GM23338 (cell line): ENCODE measurements around the gene RIC1. TPM values are rescaled to one million over a fixed set of nuclear protein-coding genes. Genes with fewer than 3 reads are reported as not detected.

Source experiments
- ATAC-seq: fragments of 200-7000 bp; cut with Tn5 transposase; 3 replicates; pipeline ENCODE4 v1.9.1; 2020
- DNase-seq: peaks from one replicate; pipeline ENCODE4 v3.0.0-alpha.2; 2015; ENCODE audit warnings: low spot score
- H2AFZ ChIP-seq: fragments of 200-600 bp; sonication (generic); 2 replicates; pipeline ENCODE4 v1.8.0; 2016; ENCODE audit warnings: antibody characterized with exemption, mild to moderate bottlenecking, moderate library complexity
- H3F3A ChIP-seq: fragments of 200-600 bp; sonication (generic); replicated peaks from 2 replicates; pipeline ENCODE4 v1.8.0; 2017; ENCODE audit warnings: antibody characterized with exemption, mixed run types, low read depth
- H3K27ac ChIP-seq: fragments of 200-600 bp; sonication (generic); 2 replicates; pipeline ENCODE4 v1.6.1; 2016; ENCODE audit warnings: low read depth
- H3K27me3 ChIP-seq: fragments of 200-600 bp; sonication (generic); 2 replicates; pipeline ENCODE4 v1.8.0; 2016; ENCODE audit warnings: mild to moderate bottlenecking, mixed run types, moderate library complexity; ENCODE audit not compliant: insufficient read depth
- H3K36me3 ChIP-seq: fragments of 200-600 bp; sonication (generic); 2 replicates; pipeline ENCODE4 v1.8.0; 2016; ENCODE audit warnings: mild to moderate bottlenecking; ENCODE audit not compliant: insufficient read depth
- H3K4me1 ChIP-seq: fragments of 200-600 bp; sonication (generic); 2 replicates; pipeline ENCODE4 v1.8.0; 2016; ENCODE audit warnings: mild to moderate bottlenecking, moderate library complexity; ENCODE audit not compliant: insufficient read depth
- H3K4me2 ChIP-seq: fragments of 200-600 bp; sonication (generic); 2 replicates; pipeline ENCODE4 v1.7.1; 2017; ENCODE audit warnings: mixed run types
- H3K4me3 ChIP-seq: fragments of 200-600 bp; sonication (generic); 2 replicates; pipeline ENCODE4 v1.6.1; 2016; ENCODE audit warnings: mixed run types
- H3K79me2 ChIP-seq: fragments of 200-600 bp; sonication (generic); replicated peaks from 2 replicates; pipeline ENCODE4 v1.8.0; 2017; ENCODE audit warnings: mild to moderate bottlenecking; ENCODE audit not compliant: insufficient read depth
- H3K9me2 ChIP-seq: fragments of 200-600 bp; sonication (generic); 2 replicates; pipeline ENCODE4 v1.8.0; 2017; ENCODE audit not compliant: insufficient read depth
- H4K20me1 ChIP-seq: fragments of 200-600 bp; sonication (generic); replicated peaks from 2 replicates; pipeline ENCODE4 v1.8.0; 2017; ENCODE audit warnings: mild to moderate bottlenecking; ENCODE audit not compliant: insufficient read depth
- H3K27ac Mint-ChIP-seq: 2 replicates; pipeline ENCODE4 v1.8.0; 2020; ENCODE audit warnings: inconsistent platforms, mild to moderate bottlenecking, moderate library complexity, mixed read lengths
- H3K27me3 Mint-ChIP-seq: 3 replicates; pipeline ENCODE4 v1.8.0; 2022; ENCODE audit warnings: low read depth, mild to moderate bottlenecking, moderate library complexity, mixed read lengths, inconsistent platforms; ENCODE audit not compliant: insufficient read depth, poor library complexity
- H3K36me3 Mint-ChIP-seq: 3 replicates; pipeline ENCODE4 v1.8.0; 2021; ENCODE audit warnings: low read depth, mild to moderate bottlenecking, inconsistent platforms, moderate library complexity, mixed read lengths
- H3K4me1 Mint-ChIP-seq: 3 replicates; pipeline ENCODE4 v1.8.0; 2020; ENCODE audit warnings: mild to moderate bottlenecking, inconsistent platforms, mixed read lengths
- H3K4me3 Mint-ChIP-seq: 3 replicates; pipeline ENCODE4 v1.8.0; 2021; ENCODE audit warnings: moderate library complexity, mild to moderate bottlenecking, inconsistent platforms, mixed read lengths
- H3K9me3 Mint-ChIP-seq: 3 replicates; pipeline ENCODE4 v1.8.0; 2020; ENCODE audit warnings: moderate library complexity, mild to moderate bottlenecking, inconsistent platforms, mixed read lengths
- CREB1 ChIP-seq: fragments of 250-450 bp; sonication (Bioruptor Pico); IDR thresholded peaks from 2 replicates; pipeline ENCODE4 v1.5.0; 2020; ENCODE audit warnings: low read depth, mild to moderate bottlenecking, moderate library complexity
- EZH2 ChIP-seq: fragments of 200-600 bp; sonication (generic); IDR thresholded peaks from one replicate; pipeline ENCODE4 v1.8.0; 2017; ENCODE audit warnings: antibody characterized with exemption, mild to moderate bottlenecking, low read depth; ENCODE audit not compliant: unreplicated experiment
- EZH2phosphoT487 ChIP-seq: fragments of 200-600 bp; sonication (generic); IDR thresholded peaks from one replicate; pipeline ENCODE4 v1.8.1; 2018; ENCODE audit warnings: antibody characterized with exemption; ENCODE audit not compliant: unreplicated experiment
- JUNB ChIP-seq: IDR thresholded peaks from one replicate; pipeline ENCODE4 v1.6.1; 2016; ENCODE audit warnings: antibody characterized with exemption; ENCODE audit not compliant: unreplicated experiment
- NANOG ChIP-seq: IDR thresholded peaks from 2 replicates; pipeline ENCODE4 v1.6.1; 2016; ENCODE audit warnings: antibody characterized with exemption, borderline replicate concordance
- polyA plus RNA-seq: library from polyadenylated mRNA; unstranded; fragments of >200 nt; fragmentation: Nextera tagmentation; extraction: Ambion mirVana; gene quantifications from 2 replicates; pipeline ENCODE4 v1.2.1, GENCODE V29; 2016
- total RNA-seq: library from RNA; depleted of rRNA; stranded (reverse); fragments of >200 nt; shearing (Covaris generic); gene quantifications from 2 replicates; pipeline ENCODE4 v1.2.3, GENCODE V29; 2014
- TF ChIP-seq, protein P1 (sequence below): fragments of 250-450 bp; sonication (Bioruptor Pico); IDR thresholded peaks from 2 replicates; pipeline ENCODE4 v1.5.0; 2020; ENCODE audit warnings: mild to moderate bottlenecking, moderate library complexity
- TF ChIP-seq, protein P2 (sequence below): IDR thresholded peaks from 2 replicates; pipeline ENCODE4 v1.6.1; 2016; ENCODE audit warnings: antibody characterized with exemption

Gene RIC1
- total and polyA plus RNA-seq, 2 experiments from 2014 or later: 7.8 to 34.9 TPM

DNA sequence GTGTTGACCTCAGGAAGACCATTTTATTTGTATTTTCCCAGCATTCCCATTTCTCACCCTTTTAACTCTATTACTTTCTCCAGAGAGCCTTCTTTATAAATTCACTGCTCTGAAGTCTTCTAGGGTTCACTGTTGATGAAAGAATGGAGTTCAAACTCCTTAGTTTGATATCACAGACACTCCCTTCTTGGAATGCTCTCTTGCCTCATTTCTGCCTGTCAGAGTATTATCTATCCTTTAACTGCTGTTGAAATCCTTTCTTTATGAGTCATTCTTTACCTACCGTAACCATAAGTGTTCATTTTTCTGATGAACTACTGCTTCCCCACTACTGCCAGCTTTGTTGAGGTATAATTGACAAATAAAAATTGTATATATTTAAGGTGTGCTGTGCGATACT lies 4.3 kb downstream of the RIC1 start (continued):
- TF ChIP-seq, protein P1, sequence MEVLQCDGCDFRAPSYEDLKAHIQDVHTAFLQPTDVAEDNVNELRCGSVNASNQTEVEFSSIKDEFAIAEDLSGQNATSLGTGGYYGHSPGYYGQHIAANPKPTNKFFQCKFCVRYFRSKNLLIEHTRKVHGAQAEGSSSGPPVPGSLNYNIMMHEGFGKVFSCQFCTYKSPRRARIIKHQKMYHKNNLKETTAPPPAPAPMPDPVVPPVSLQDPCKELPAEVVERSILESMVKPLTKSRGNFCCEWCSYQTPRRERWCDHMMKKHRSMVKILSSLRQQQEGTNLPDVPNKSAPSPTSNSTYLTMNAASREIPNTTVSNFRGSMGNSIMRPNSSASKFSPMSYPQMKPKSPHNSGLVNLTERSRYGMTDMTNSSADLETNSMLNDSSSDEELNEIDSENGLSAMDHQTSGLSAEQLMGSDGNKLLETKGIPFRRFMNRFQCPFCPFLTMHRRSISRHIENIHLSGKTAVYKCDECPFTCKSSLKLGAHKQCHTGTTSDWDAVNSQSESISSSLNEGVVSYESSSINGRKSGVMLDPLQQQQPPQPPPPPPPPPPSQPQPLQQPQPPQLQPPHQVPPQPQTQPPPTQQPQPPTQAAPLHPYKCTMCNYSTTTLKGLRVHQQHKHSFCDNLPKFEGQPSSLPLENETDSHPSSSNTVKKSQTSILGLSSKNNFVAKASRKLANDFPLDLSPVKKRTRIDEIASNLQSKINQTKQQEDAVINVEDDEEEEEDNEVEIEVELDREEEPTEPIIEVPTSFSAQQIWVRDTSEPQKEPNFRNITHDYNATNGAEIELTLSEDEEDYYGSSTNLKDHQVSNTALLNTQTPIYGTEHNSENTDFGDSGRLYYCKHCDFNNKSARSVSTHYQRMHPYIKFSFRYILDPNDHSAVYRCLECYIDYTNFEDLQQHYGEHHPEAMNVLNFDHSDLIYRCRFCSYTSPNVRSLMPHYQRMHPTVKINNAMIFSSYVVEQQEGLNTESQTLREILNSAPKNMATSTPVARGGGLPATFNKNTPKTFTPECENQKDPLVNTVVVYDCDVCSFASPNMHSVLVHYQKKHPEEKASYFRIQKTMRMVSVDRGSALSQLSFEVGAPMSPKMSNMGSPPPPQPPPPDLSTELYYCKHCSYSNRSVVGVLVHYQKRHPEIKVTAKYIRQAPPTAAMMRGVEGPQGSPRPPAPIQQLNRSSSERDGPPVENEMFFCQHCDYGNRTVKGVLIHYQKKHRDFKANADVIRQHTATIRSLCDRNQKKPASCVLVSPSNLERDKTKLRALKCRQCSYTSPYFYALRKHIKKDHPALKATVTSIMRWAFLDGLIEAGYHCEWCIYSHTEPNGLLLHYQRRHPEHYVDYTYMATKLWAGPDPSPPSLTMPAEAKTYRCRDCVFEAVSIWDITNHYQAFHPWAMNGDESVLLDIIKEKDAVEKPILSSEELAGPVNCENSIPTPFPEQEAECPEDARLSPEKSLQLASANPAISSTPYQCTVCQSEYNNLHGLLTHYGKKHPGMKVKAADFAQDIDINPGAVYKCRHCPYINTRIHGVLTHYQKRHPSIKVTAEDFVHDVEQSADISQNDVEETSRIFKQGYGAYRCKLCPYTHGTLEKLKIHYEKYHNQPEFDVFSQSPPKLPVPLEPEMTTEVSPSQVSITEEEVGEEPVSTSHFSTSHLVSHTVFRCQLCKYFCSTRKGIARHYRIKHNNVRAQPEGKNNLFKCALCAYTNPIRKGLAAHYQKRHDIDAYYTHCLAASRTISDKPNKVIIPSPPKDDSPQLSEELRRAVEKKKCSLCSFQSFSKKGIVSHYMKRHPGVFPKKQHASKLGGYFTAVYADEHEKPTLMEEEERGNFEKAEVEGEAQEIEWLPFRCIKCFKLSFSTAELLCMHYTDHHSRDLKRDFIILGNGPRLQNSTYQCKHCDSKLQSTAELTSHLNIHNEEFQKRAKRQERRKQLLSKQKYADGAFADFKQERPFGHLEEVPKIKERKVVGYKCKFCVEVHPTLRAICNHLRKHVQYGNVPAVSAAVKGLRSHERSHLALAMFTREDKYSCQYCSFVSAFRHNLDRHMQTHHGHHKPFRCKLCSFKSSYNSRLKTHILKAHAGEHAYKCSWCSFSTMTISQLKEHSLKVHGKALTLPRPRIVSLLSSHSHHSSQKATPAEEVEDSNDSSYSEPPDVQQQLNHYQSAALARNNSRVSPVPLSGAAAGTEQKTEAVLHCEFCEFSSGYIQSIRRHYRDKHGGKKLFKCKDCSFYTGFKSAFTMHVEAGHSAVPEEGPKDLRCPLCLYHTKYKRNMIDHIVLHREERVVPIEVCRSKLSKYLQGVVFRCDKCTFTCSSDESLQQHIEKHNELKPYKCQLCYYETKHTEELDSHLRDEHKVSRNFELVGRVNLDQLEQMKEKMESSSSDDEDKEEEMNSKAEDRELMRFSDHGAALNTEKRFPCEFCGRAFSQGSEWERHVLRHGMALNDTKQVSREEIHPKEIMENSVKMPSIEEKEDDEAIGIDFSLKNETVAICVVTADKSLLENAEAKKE: no peak
- TF ChIP-seq EZH2: no peak

GRCh38 chr9:5635390-5635789 lies 6.5 kb downstream of the RIC1 start:
- DNase-seq (no peak), ATAC-seq (no peak)
- H3K36me3 Mint-ChIP-seq: peaks cover 15% of the 10 kb centered on the region
- Histone ChIP-seq H3K9me2 (no peaks in the 10 kb centered on the region), H3F3A (no peaks in the 10 kb centered on the region), H3K4me3 (no peak overlapping the region), H3K79me2 (peaks cover 100% of the 10 kb centered on the region), H3K36me3 (no peaks in the 10 kb centered on the region), H3K27ac (no peak overlapping the region), H3K4me1 (peaks cover 11% of the 10 kb centered on the region; the same call in 1 of the 2 replicates), H3K27me3 (no peaks in the 10 kb centered on the region), H3K4me2 (no peak overlapping the region), H4K20me1 (0 out of 2 replicates have a peak, but pooled peaks cover 4% of the 10 kb centered on the region), H2AFZ (no peak overlapping the region)
- peaks cover 7% of the 10 kb centered on the region; the same call in 1 of the 3 replicates for H3K9me3 Mint-ChIP-seq
- no peak overlapping the region for H3K4me3 Mint-ChIP-seq
- peaks cover 18% of the 10 kb centered on the region for H3K4me1 Mint-ChIP-seq
- H3K27me3 Mint-ChIP-seq: peaks cover under 1% of the 10 kb centered on the region
- H3K27ac Mint-ChIP-seq: no peak overlapping the region
- TF ChIP-seq, protein P1: no peak
- TF ChIP-seq NANOG (no peak), EZH2phosphoT487 (no peak), JUNB (no peak), CREB1 (CRISPR knock-in tag) (no peak)
- TF ChIP-seq, protein P2, sequence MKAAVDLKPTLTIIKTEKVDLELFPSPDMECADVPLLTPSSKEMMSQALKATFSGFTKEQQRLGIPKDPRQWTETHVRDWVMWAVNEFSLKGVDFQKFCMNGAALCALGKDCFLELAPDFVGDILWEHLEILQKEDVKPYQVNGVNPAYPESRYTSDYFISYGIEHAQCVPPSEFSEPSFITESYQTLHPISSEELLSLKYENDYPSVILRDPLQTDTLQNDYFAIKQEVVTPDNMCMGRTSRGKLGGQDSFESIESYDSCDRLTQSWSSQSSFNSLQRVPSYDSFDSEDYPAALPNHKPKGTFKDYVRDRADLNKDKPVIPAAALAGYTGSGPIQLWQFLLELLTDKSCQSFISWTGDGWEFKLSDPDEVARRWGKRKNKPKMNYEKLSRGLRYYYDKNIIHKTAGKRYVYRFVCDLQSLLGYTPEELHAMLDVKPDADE: no peak
